GM19351 (cell line): ENCODE results near the gene DNAH7.
"Not testable (repeated sequence)": the region's sequence is repeated elsewhere in the genome, so short reads cannot be mapped to it uniquely, and the experiment has no call there.

ENCODE experiments used
- ATAC-seq: cut with Tn5 transposase; IDR thresholded peaks from one replicate; pipeline ENCODE4 v1.9.1; 2021; ENCODE audit warnings: mild to moderate bottlenecking, moderate library complexity; ENCODE audit not compliant: unreplicated experiment

Gene DNAH7

DNA sequence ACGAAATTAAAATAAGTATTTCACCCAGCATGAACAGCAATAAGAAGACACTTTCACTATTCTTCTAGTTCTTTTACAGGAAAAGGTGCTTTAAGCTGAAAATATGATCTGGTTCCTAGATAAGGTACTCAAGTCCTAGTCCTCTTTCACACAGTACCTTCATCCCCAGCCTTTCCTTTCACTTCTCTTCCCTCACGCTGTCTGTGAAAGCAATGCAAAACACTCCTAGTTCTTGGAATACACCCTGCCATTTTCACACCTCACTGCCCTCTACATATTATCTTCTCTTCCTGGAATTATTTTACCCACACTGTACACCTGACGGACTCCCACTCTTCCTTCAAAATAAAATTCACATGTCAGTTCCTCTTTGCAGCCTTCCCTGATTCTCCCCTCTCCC is 82.9 kb downstream of the DNAH7 start:
- no peak for ATAC-seq

DNA sequence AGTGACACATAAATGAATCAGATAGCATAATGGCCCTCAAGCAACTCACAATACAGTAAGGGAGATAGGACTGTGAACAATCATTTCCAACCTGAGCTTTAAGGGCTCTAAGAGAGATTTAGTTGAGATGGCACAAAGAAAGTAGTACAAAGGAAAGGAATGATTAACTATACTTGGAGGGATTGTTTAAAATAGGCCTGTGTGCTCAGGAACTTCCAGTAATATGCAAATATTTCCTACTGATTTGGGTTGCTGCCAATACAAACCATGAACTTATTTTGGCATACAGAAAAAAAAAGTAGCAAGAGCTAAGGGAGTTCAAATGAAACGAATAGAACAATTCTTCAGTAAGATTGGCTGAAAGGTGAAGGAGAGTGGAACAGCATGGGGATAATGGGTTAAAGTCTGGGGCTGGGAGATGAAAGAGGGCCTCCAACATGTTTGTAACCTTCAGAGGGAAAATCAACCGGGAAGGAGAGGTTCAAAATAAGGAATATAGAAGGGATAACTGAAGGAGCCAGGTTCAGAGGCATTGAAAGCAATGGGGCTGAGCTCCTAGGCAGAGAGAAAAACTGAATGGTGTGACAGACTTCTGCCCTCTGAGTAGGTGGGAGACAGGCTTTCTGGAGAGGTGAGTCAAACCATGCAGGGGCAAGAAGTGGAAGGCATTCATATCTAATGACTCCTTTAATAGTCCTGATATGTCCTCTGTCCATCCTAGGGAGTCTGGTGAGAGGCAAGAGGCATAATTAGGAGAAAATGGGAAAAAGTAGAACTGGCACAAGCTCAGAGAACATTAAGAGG is 83.5 kb downstream of the DNAH7 start:
- ATAC-seq, result no peak

DNA sequence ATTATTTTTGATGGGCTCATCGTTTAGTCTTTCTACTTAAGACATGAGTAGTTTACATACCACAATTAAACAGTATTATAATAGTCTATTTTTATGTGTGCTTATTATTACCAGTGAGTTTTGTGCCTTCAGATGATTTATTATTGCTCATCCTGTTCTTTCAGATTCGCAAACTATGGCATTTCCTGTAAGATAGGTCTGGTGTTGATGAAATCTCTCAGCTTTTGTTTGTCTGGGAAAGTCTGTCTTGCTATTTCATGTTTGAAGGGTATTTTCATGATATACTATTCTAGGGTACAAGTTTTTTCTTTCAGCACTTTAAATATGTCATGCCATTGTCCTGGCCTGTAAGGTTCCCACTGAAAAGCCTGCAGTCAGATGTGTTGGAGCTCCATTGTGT is 101.3 kb downstream of the DNAH7 start:
- ATAC-seq, result no peak

DNA sequence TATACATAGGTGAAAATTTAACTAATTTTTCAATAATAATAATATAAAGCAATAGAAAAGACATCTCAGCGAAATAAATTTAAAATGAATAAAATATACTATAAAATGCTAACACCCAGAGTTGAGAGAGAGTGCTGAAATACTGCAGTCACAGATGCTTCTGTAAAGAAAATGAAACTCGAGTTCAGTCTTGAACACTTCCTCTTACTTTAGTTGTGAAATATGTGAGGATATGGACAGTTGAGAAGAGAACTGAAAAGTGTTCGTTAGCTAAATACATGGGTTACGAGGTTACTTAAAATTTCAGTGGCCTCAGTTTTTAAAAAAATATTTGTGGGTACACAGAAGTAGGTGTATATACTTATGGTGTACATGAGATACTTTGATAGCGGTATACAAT is 106.8 kb downstream of the DNAH7 start:
- ATAC-seq, result peak; percentile 99

DNA sequence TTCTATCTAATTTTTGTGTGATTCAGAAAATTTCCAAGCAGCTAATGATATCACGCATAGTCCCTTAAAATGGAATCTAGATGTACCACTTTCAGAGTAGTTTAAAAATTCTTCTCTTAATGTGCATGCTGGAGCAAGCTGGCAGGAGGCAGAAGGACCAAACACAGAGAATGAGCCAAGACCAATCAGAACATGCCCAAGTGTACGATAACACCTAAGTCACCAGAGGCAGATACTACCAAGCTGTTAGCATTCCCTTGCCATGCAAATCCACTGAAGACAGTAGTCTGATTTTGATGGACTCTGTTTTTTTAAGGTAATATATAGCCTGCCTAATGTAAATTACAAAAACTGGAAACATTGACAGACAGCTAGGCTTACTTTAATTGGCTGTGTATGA is 109.3 kb downstream of the DNAH7 start:
- ATAC-seq, result no peak

DNA sequence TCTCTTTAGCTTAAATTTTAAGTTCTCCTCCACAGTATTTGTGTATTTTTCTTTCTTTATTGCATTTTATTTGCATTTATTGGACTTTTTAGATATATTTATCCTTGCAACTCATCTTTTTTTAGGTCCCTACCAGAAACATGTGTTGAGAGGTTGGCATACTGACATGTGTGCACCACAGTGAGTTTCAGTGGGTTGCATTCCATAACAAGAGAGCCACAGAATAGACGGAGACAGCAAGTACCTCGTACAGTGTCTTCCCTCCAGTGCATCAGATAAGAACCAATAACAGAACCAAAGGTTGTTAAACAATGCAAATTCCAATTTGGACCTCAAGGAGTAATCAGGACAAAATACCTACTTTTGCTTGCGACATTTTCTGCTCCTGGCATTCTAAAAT is 111.9 kb downstream of the DNAH7 start:
- no peak for ATAC-seq

DNA sequence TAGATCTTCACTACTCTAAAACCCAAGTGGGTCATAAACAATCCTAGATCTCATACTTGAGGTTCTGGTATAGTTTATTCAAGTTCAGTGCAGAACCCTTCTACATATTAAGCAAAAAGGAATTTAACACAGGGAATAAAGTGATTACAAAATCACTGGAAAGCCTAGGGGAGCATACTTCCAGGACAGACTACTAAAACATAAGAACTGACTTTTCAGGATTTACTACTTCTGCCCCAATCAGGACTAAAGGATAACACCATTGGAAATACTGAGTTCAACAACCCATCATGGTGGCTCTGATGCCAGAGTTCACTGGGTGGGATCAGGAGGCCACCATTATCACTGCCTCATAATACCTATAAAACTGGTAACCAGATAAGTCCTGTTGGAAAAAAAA is 123.6 kb downstream of the DNAH7 start:
- ATAC-seq, result no peak

DNA sequence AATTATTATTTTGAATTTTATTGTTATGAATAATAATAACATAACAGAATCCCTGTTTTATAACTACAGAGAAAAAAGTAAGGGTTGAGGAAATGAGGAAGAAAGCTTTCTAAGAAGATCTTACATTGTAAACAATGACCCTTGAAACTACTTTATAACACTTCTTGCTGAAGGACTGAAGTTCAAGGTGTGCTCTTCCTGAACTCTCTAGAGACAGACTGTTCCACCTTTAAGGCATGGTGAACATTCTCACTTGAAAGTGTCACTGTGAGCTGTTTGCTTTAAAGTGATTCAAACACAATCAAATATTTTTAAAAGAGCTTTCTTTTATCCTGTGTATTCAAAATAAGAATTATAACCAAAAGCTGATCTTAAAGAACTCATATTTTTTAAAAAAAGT is 131.5 kb downstream of the DNAH7 start:
- ATAC-seq, result no peak

DNA sequence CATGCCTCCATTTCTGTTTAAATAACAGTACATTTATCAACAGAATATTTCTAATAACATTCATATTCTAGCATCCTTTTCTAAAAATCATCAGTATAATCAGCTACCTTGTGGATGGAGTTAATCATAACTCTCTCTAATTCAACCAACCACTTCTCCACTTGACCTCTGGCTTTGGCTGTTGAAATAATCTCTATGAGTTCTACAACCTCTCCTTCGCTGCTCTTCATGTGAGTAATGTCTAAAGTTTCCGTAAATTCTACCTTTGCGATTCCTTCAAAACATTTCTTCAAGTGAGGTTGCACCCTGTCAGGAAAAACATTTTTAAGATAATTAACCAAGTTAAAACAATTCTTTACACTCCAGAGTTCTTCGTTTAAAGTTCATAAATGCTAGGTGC is 134.2 kb downstream of the DNAH7 start:
- no peak for ATAC-seq

DNA sequence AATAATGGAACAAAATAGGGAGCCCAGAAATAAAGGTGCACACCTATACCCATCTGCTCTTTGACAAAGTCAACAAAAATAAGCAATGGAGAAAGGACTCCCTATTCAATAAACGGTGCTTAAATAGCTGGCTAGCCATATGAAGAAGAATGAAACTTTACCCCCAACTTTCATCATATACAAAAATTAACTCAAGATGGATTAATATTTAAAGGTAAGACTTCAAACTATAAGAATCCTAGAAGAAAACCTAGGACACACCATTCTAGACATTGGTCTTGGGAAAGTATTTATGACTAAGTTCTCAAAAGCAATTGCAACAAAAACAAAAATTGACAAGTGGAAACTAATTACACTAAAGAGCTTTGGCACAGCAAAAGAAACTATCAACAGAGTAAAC is 139.1 kb downstream of the DNAH7 start:
- no peak for ATAC-seq

DNA sequence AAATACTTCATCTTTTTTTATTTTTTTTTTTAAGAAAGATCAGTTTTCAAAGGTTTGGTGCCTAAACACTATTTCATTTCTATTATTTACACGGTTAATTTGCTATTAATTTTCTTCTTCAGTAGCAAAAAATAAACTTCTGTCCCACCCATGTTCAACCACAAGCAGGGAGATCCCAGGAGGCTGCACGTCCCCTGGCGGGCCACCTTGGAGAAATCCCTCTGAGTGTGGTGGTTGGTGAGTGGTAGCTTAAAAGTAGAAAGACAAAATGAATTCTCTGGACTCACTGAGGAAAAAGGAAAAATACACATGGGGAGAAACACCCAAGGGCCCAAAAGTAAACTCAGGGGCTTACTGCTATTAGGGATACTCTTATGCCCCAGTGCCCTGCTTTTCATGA is 143.5 kb downstream of the DNAH7 start:
- no peak for ATAC-seq

DNA sequence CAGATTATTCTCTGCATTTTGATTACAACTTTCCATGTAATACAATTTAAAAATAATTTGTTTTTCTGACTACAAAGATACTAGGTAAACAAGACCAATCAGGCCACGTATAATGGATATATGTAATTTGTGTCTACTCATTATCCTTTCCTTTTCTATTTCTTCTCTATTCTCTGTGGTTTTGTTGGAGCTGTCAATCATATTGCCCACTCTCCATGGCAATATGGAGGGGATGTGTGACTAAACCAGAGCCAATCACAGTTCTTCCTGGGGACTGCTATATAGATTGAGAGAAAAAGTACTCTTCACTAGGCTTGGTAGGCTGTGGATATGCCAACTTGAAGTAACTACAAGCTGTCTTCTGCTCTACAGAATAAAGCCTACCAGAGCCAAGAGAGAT is 144.7 kb downstream of the DNAH7 start:
- ATAC-seq, result no peak

DNA sequence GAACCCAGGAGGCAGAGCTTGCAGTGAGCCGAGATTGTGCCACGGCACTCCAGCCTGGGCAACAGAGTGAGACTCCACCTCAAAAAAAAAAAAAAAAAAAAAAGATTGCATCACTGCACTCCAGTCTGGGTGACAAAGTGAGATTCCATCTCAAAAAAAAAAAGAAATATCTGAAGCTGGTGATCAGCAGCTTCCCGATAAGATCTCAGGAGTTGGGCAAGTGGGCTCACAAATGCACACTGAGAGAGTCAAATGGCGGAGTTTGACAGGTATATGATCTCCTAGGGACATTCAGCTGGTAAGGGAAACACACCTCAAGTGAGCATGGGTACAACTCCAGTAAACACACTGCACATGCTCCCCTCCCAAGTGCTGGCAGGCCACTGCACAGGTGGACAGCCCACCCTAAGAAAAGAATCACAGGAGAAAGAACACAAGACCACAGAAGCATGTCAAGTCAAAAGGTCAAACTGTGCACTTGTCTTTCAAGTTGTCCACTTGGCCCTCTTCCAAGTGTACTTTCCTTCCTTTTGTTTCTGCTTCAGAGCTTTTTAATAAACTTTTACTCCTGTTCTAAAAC is 151.5 kb downstream of the DNAH7 start:
- ATAC-seq, result not testable (repeated sequence)

DNA sequence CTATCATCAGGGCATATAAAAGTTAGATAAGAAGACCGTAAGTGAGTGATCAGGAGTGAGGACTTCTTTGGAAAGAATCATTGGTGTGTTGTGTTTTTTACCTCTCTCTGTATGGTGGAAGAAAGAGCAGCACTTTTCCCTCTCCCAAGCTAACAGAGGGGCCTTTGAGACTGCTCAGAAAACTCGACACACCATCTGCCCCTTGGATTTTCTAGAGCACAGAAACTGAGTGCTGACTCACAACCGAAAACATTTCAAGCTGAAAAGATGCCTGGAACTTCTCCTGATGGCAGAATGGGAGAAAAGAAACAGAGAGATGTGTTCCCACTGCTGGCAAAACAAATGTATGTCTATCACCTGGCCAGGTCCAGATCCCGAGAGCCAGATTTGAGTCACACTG is 156.6 kb downstream of the DNAH7 start:
- ATAC-seq, result no peak

DNA sequence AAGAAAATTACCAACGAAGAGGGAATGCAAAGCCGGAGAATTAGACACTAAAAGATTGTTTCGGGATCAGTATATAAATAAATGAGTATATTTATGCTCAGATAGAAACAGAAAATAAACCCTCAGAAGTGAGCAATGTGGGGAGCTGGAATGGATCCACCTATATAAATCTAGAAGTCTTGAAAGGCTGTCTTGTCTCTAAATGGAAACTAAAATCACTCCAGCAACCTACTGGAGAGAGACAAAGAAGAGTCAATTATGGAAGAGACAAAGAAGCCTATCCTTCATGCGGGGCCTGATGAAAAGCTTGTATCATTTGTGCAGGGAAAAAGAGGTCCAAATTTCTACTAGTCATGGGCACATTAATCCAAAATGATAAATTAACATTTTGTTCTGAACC is 158.1 kb downstream of the DNAH7 start:
- no peak for ATAC-seq

DNA sequence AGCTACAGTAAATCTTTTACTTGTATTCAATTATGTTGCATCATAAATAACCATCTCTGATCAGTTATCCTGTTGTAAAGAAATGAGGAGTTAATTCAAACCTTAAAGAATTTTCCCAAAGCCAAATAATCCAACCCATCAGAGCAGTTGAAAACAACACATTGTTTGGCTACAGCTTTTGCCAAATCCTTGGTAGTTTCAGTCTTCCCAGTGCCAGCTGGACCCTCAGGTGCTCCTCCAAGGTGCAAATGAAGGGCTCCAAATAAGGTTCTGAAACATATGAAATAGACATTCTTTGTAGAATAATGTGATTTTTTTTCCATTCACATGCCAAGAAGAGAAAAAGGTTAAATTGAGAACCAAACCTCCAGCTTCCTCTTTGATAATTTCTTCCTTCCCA is 158.7 kb downstream of the DNAH7 start:
- no peak for ATAC-seq

DNA sequence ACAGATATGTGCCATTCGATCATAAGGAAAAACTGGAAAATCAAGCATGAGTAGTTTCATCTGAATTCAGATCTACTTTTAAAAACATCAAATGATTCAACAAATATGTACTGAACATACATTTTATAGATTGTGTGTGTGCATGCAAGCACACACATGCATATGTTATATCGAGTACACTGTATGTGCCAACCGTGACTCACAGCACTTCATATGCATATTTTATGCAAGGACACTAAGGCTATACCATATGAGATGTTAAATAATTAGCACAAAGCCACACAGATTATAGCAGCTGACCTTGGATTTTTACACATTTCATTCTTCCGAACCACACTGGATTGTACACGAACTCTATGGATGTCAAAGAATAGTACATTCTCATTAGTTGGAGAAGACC is 161.2 kb downstream of the DNAH7 start:
- ATAC-seq, result no peak

DNA sequence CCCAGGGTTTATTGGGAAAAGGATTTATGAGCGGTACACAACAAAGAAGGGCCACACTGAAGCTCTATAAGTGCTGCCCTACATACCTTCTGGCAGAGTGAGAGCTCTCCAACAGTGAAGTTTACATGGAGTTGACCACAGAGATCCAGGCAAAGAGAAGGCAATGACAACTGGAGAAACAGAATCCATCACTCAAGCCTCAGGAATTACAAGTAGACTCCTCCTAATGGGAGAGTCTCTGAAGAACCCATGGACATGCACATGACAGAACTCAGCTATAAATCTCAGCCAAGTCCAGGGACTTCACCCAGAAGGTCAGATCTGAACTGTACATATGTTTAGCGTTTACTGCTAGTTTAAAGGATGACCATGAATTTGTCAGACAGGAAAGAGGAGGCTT is 164.7 kb downstream of the DNAH7 start:
- ATAC-seq, result no peak

DNA sequence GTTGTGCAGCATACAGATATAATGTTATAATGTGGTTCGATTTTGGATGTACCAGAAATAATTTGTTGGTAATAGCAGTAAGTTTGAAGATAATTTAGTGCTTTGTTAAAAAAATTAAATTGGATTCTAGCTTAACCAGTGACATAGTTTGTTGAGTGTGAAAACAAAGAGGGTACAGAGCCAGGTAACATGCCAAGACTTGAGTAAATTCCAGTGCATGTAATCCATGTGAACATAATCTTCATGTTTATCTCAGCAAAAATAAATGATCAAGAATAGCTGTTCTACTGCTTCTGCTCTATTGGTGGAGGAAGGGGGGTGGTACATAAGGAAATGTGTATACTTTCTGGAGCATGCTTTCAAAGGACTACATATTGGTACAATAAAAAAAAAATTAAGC is 165.8 kb downstream of the DNAH7 start:
- no peak for ATAC-seq

DNA sequence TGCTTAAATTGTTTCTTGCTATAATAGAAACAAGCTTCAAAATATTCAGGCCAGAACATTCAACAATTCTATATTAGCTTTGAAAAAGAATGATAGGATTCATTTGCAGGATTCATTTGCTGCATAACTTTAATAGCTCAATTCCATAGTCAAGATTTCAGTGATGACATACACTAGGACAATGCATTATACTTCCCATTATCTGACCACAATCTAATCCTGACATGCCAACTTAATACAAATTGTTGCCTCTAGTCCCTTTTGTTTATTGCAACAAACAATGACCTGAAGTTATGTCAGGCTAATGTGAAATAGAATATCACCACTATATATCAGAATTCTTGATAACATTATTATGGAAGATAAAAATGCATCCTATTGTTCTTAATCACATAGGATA is 169.4 kb downstream of the DNAH7 start:
- no peak for ATAC-seq

DNA sequence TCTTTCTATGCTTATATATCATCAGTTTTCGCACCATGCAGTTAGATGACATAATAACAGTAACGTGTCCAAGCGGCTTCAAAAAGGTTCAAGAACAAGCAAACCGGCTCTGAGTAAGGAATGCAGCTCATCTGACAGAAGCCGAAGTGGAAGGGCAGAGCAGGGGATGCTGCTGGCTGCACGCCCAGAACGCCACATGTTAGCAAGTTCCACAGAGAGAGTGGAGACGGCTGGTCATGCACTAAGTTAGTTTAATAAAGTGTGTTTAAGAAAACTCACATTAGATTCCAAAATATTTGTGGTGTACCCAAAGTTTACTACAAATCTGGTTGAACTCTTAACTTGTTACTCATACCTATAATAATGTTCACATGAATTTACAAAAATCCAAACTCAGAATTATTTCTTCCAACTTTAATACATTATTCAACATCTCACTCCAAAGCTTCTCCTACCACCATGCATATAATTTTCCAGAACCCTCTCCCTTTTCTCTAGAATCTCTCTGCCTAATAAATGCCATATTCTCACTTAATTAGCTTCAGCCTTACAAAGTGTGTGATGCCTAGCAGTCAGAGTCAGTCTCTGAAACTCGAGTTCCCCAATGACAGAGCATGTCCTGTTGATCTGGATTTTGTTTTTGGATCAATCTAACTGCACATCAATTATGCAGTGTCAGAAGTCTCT is 170.0 kb downstream of the DNAH7 start:
- ATAC-seq, result no peak

DNA sequence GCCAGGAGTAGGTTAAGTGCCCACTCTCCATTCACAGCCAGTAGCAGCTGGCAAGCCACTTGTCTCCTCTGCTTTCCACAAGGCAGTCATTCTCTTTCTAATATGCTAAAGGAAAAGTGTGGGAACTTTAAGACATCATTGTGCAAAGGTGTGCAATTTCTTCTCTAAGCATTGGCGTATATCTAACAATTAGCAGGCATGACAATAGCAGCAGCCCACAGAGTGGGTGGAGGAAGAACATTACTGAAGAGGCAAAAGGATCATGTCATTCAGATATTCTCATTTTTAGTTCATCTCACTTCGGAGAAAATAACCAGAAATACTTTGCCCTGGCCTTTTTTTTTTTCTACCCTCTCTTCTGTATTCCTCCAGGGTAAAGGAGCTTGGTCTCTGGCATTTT is 177.6 kb downstream of the DNAH7 start:
- no peak for ATAC-seq
